Measurements from ENCODE around the gene TRMT6.

DNA sequence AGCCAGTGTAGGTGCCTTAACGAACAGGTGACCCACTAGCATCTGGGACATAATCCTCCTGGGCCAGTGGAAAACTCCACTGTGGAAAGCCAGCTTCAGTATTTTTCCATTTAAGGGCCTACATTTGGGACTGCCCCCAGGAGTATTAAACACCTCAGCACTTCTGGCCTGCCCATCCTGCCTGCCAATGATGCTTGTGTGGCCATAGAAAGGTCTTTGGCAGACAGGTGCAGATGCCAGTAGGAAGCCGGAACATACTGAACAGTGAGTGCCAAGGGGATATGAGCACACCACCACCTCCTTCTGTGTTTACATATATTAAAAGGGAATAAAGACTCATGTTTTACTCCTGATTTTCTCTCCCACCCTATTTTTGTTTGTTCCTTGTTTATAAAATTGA lies 20.0 kb upstream of the TRMT6 start:
- TF ChIP-seq, protein P1, sequence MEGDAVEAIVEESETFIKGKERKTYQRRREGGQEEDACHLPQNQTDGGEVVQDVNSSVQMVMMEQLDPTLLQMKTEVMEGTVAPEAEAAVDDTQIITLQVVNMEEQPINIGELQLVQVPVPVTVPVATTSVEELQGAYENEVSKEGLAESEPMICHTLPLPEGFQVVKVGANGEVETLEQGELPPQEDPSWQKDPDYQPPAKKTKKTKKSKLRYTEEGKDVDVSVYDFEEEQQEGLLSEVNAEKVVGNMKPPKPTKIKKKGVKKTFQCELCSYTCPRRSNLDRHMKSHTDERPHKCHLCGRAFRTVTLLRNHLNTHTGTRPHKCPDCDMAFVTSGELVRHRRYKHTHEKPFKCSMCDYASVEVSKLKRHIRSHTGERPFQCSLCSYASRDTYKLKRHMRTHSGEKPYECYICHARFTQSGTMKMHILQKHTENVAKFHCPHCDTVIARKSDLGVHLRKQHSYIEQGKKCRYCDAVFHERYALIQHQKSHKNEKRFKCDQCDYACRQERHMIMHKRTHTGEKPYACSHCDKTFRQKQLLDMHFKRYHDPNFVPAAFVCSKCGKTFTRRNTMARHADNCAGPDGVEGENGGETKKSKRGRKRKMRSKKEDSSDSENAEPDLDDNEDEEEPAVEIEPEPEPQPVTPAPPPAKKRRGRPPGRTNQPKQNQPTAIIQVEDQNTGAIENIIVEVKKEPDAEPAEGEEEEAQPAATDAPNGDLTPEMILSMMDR (IDR thresholded peaks at IDR 0.05 in 2 of 3, conservative IDR thresholded peaks at IDR 0.05 in 1 of 3; ENCODE audit: insufficient read depth in 2 of 3, low read depth in 1 of 3, low read length in 3 of 3), result no peak
- TF ChIP-seq HDAC2 (IDR thresholded peaks at IDR 0.05) (no peak), CBX3 (IDR thresholded peaks at IDR 0.05; ENCODE audit: borderline replicate concordance in 1 of 2, low read length in 2 of 2) (no peak), FOSL1 (tag; conservative IDR thresholded peaks at IDR 0.05) (no peak), KAT8 (IDR thresholded peaks at IDR 0.05; ENCODE audit: low read depth) (no peak), ATF6 (CRISPR knock-in tag; IDR thresholded peaks at IDR 0.05) (no peak), SRSF3 (IDR thresholded peaks at IDR 0.05; ENCODE audit: insufficient read depth, low read length) (no peak), ZNF384 (IDR thresholded peaks at IDR 0.05; ENCODE audit: low read depth, low read length) (no peak), ZNF24 (IDR thresholded peaks at IDR 0.05) (no peak)
- TF ChIP-seq, protein P2, sequence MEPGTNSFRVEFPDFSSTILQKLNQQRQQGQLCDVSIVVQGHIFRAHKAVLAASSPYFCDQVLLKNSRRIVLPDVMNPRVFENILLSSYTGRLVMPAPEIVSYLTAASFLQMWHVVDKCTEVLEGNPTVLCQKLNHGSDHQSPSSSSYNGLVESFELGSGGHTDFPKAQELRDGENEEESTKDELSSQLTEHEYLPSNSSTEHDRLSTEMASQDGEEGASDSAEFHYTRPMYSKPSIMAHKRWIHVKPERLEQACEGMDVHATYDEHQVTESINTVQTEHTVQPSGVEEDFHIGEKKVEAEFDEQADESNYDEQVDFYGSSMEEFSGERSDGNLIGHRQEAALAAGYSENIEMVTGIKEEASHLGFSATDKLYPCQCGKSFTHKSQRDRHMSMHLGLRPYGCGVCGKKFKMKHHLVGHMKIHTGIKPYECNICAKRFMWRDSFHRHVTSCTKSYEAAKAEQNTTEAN (CRISPR knock-in tag; IDR thresholded peaks at IDR 0.05), result no peak
